Astrocyte (in vitro differentiated cells and primary cell): ENCODE measurements around the gene OR14C36. TPM values are rescaled to one million over a fixed set of nuclear protein-coding genes. Genes with fewer than 3 reads are reported as not detected.

Experiments
- DNase-seq: peaks from one replicate; pipeline ENCODE4 v3.0.0-alpha.2; 2010; ENCODE audit warnings: low read depth
- FAIRE-seq: peaks from 2 replicates; lab custom pipeline; 2011; peaks lifted over from hg19 to GRCh38; lab: Jason Lieb, UNC
- H2AFZ ChIP-seq: 2 replicates; pipeline ENCODE4 v1.6.0; 2012; ENCODE audit warnings: low read depth, low read length, inconsistent platforms
- H3K27ac ChIP-seq: 2 replicates; pipeline ENCODE4 v1.5.1; 2011; ENCODE audit warnings: low read depth, low read length, inconsistent platforms
- H3K27me3 ChIP-seq: 2 replicates; pipeline ENCODE4 v1.6.0; 2011; ENCODE audit warnings: low read length, inconsistent platforms; ENCODE audit not compliant: insufficient read depth
- H3K36me3 ChIP-seq: 2 replicates; pipeline ENCODE4 v1.5.1; 2011; ENCODE audit warnings: low read length, inconsistent platforms; ENCODE audit not compliant: insufficient read depth
- H3K4me1 ChIP-seq: 2 replicates; pipeline ENCODE4 v1.5.1; 2011; ENCODE audit warnings: low read length, inconsistent platforms; ENCODE audit not compliant: insufficient read depth
- H3K4me2 ChIP-seq: 2 replicates; pipeline ENCODE4 v1.6.0; 2012; ENCODE audit warnings: low read length, inconsistent platforms
- H3K4me3 ChIP-seq: 2 replicates; pipeline ENCODE4 v1.5.1; 2011; ENCODE audit warnings: low read depth, mild to moderate bottlenecking, low read length, inconsistent platforms; ENCODE audit not compliant: insufficient read depth
- H3K79me2 ChIP-seq: 2 replicates; pipeline ENCODE4 v1.6.0; 2012; ENCODE audit warnings: mild to moderate bottlenecking, low read length, inconsistent platforms; ENCODE audit not compliant: insufficient read depth
- H3K9ac ChIP-seq: 2 replicates; pipeline ENCODE4 v1.6.0; 2012; ENCODE audit warnings: mild to moderate bottlenecking, low read length, inconsistent platforms
- H3K9me3 ChIP-seq: 2 replicates; pipeline ENCODE4 v1.5.1; 2012; ENCODE audit warnings: low read depth, mild to moderate bottlenecking, low read length, inconsistent platforms; ENCODE audit not compliant: insufficient read depth
- H4K20me1 ChIP-seq: 2 replicates; pipeline ENCODE4 v1.6.0; 2012; ENCODE audit warnings: low read length, inconsistent platforms; ENCODE audit not compliant: insufficient read depth
- H3K27ac Mint-ChIP-seq: one replicate; pipeline ENCODE4 v1.8.0; 2021; ENCODE audit warnings: mild to moderate bottlenecking, mixed read lengths; ENCODE audit not compliant: unreplicated experiment
- H3K27me3 Mint-ChIP-seq: one replicate; pipeline ENCODE4 v1.8.0; 2021; ENCODE audit warnings: low read depth, mixed read lengths; ENCODE audit not compliant: unreplicated experiment
- H3K36me3 Mint-ChIP-seq: one replicate; pipeline ENCODE4 v1.8.0; 2021; ENCODE audit warnings: low read depth, mixed read lengths; ENCODE audit not compliant: unreplicated experiment
- H3K4me1 Mint-ChIP-seq: one replicate; pipeline ENCODE4 v1.8.0; 2021; ENCODE audit warnings: low read depth, mixed read lengths; ENCODE audit not compliant: unreplicated experiment
- H3K4me3 Mint-ChIP-seq: one replicate; pipeline ENCODE4 v1.8.0; 2021; ENCODE audit warnings: mild to moderate bottlenecking, moderate library complexity, mixed read lengths; ENCODE audit not compliant: unreplicated experiment
- H3K9me3 Mint-ChIP-seq: one replicate; pipeline ENCODE4 v1.8.0; 2021; ENCODE audit warnings: mild to moderate bottlenecking, mixed read lengths; ENCODE audit not compliant: unreplicated experiment
- CTCF ChIP-seq: IDR thresholded peaks from 2 replicates; pipeline ENCODE4 v1.5.1; 2011; ENCODE audit warnings: low read depth, mild to moderate bottlenecking, inconsistent platforms, low read length, moderate library complexity; ENCODE audit not compliant: insufficient read depth
- EZH2 ChIP-seq: IDR thresholded peaks from 2 replicates; pipeline ENCODE4 v1.6.1; 2012; ENCODE audit warnings: mild to moderate bottlenecking, low read length, inconsistent platforms; ENCODE audit not compliant: insufficient read depth
- total RNA-seq: library from RNA; stranded (reverse); gene quantifications from 2 replicates; pipeline ENCODE4 v1.2.1, GENCODE V29; 2021

The OR14C36 gene
- total RNA-seq, 1 donor from 2014 or later: not detected

- DNase-seq (no peak), FAIRE-seq (no peak)
- Mint-ChIP-seq H3K36me3 (no peaks in the 10 kb centered on the region), H3K4me3 (no peak within 1 kb of the TSS), H3K9me3 (peaks cover 7% of the 10 kb centered on the region), H3K27ac (no peak within 1 kb of the TSS), H3K4me1 (no peaks in the 10 kb centered on the region), H3K27me3 (no peaks in the 10 kb centered on the region)
- H3K9ac ChIP-seq: no peak within 1 kb of the TSS
- H3K4me1 ChIP-seq: no peaks in the 10 kb centered on the region
- H4K20me1 ChIP-seq: no peaks in the 10 kb centered on the region
- no peak within 1 kb of the TSS for H3K4me3 ChIP-seq
- H3K27ac ChIP-seq: no peak within 1 kb of the TSS
- no peaks in the 10 kb centered on the region for H3K27me3 ChIP-seq
- no peaks in the 10 kb centered on the region for H3K79me2 ChIP-seq
- H3K4me2 ChIP-seq: no peak within 1 kb of the TSS
- no peak within 1 kb of the TSS for H2AFZ ChIP-seq
- H3K9me3 ChIP-seq: peaks cover 3% of the 10 kb centered on the region
- TF ChIP-seq EZH2: no peak
- TF ChIP-seq CTCF: no peak
- H3K36me3 ChIP-seq: no peaks in the 10 kb centered on the region
These were observed 12.6 kb downstream of the OR14C36 start, which contains the start of gene OR2T4 for GRCh38 chr1:248361121-248361715. OR2T4 (plus strand) TSS chr1:248361665; CDS start chr1:248361665, 0 bp downstream.

GRCh38 chr1:248366609-248367008 is 18.0 kb downstream of the OR14C36 start:
- H3K27me3 Mint-ChIP-seq: no peaks in the 10 kb centered on the region
- Histone ChIP-seq H4K20me1 (no peaks in the 10 kb centered on the region), H3K27me3 (no peaks in the 10 kb centered on the region), H3K9ac (no peak overlapping the region), H3K4me3 (no peak overlapping the region), H2AFZ (no peak overlapping the region), H3K9me3 (peaks cover 3% of the 10 kb centered on the region), H3K27ac (no peak overlapping the region), H3K36me3 (no peaks in the 10 kb centered on the region), H3K4me2 (no peak overlapping the region), H3K4me1 (no peaks in the 10 kb centered on the region), H3K79me2 (no peaks in the 10 kb centered on the region)
- peaks cover 4% of the 10 kb centered on the region for H3K9me3 Mint-ChIP-seq
- no peak for TF ChIP-seq CTCF
- no peak for TF ChIP-seq EZH2
- no peak overlapping the region for H3K4me3 Mint-ChIP-seq
- no peak overlapping the region for H3K27ac Mint-ChIP-seq
- no peaks in the 10 kb centered on the region for H3K4me1 Mint-ChIP-seq
- no peaks in the 10 kb centered on the region for H3K36me3 Mint-ChIP-seq
- FAIRE-seq (no peak), DNase-seq (no peak)

- no peaks in the 10 kb centered on the region for H3K27me3 Mint-ChIP-seq
- no peak overlapping the region for H3K27ac Mint-ChIP-seq
- Histone ChIP-seq H3K9me3 (peaks cover 3% of the 10 kb centered on the region), H4K20me1 (no peaks in the 10 kb centered on the region), H3K9ac (no peak overlapping the region), H3K79me2 (no peaks in the 10 kb centered on the region), H2AFZ (no peak overlapping the region), H3K27ac (no peak overlapping the region), H3K4me1 (no peaks in the 10 kb centered on the region), H3K4me3 (no peak overlapping the region), H3K27me3 (no peaks in the 10 kb centered on the region), H3K36me3 (no peaks in the 10 kb centered on the region), H3K4me2 (no peak overlapping the region)
- no peaks in the 10 kb centered on the region for H3K36me3 Mint-ChIP-seq
- H3K4me1 Mint-ChIP-seq: no peaks in the 10 kb centered on the region
- H3K4me3 Mint-ChIP-seq: no peak overlapping the region
- FAIRE-seq (no peak), DNase-seq (no peak)
- H3K9me3 Mint-ChIP-seq: peaks cover 9% of the 10 kb centered on the region
- TF ChIP-seq CTCF (no peak), EZH2 (no peak)
These were observed 23.8 kb downstream of the OR14C36 start for GRCh38 chr1:248372394-248372793.
